Measurements from ENCODE around the gene TMEM63C. TPM values are rescaled to one million over a fixed set of nuclear protein-coding genes. Genes with fewer than 3 reads are reported as not detected.
A peak's percentile ranks its signal among the peaks of the same experiment; 100 is the strongest.

Gene TMEM63C, protein sequence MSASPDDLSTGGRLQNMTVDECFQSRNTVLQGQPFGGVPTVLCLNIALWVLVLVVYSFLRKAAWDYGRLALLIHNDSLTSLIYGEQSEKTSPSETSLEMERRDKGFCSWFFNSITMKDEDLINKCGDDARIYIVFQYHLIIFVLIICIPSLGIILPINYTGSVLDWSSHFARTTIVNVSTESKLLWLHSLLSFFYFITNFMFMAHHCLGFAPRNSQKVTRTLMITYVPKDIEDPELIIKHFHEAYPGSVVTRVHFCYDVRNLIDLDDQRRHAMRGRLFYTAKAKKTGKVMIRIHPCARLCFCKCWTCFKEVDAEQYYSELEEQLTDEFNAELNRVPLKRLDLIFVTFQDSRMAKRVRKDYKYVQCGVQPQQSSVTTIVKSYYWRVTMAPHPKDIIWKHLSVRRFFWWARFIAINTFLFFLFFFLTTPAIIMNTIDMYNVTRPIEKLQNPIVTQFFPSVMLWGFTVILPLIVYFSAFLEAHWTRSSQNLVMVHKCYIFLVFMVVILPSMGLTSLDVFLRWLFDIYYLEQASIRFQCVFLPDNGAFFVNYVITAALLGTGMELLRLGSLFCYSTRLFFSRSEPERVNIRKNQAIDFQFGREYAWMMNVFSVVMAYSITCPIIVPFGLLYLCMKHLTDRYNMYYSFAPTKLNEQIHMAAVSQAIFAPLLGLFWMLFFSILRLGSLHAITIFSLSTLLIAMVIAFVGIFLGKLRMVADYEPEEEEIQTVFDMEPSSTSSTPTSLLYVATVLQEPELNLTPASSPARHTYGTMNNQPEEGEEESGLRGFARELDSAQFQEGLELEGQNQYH
- 10 to 100 TPM; 11.4 to 37.6 (median 18.9) TPM for total RNA-seq

DNA sequence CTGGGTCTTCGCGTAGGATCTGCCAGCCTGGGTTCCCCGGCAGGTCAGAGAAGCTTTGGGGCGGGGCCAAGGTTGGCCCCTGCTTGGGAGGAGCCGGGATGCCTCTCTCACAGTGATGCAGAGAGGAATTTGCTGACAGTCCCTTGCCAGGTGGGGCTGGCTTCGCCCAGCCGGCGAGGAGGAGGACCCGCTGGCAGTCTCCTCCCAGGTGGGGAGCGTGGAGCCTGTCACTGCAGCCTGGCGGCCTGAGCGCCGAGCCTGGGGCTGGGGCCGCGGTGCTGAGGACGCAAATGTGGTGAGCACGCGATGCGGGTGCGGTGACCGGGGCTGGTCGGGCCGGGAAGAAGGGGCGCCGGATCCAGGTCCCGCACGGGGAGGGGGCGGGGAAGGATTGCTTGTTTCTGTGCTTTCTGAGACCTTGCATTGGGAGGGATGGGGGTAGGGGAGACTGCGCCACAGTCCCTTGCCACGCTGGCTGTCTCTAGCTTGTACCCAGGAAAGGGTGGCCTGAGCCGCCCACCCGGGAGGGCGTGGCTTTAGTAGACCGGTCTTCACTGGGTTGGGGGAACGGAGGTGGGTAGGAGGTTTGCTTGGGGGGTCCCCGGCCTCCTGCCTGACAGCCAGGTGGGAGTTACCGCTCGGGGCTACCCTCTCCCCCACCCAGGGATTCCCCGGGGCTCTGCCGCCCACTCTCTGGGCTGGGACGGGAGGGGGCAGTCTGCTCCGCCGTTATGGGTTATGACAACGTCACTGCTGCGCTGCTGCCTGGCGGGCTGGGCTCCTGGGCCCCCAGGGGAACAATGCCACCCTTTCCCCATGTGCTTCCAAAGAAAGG lies at the start of gene TMEM63C:
Gene TMEM63C, plus strand, starts transcription at position 196 of the 835 bp plus-strand sequence. CDS start 37,016 bp downstream, outside the sequence.
- H3K4me3 ChIP-seq (ENCODE audit: low read depth, poor library complexity, severe bottlenecking), result peak within 1 kb of the TSS; percentile 5
- 1 to 4% methylated on average over 26 to 40 of the region's 46 CpGs for WGBS, 2 donors
- intact Hi-C loops (cut with DNase I; ENCODE audit: low total_unique reads), result no loop called here
- DNase-seq (ENCODE audit: low spot score in 2 of 2), result no peak
- TF ChIP-seq, protein P1, sequence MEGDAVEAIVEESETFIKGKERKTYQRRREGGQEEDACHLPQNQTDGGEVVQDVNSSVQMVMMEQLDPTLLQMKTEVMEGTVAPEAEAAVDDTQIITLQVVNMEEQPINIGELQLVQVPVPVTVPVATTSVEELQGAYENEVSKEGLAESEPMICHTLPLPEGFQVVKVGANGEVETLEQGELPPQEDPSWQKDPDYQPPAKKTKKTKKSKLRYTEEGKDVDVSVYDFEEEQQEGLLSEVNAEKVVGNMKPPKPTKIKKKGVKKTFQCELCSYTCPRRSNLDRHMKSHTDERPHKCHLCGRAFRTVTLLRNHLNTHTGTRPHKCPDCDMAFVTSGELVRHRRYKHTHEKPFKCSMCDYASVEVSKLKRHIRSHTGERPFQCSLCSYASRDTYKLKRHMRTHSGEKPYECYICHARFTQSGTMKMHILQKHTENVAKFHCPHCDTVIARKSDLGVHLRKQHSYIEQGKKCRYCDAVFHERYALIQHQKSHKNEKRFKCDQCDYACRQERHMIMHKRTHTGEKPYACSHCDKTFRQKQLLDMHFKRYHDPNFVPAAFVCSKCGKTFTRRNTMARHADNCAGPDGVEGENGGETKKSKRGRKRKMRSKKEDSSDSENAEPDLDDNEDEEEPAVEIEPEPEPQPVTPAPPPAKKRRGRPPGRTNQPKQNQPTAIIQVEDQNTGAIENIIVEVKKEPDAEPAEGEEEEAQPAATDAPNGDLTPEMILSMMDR (IDR thresholded peaks at IDR 0.05), result no peak
- TF ChIP-seq POLR2A (IDR thresholded peaks at IDR 0.05), result no peak

GRCh38 chr14:77131871-77132486 lies 49.6 kb upstream of the TMEM63C start:
- no peak overlapping the region for H3K4me3 ChIP-seq (ENCODE audit: low read depth, poor library complexity, severe bottlenecking)
- TF ChIP-seq POLR2A (IDR thresholded peaks at IDR 0.05), result no peak
- TF ChIP-seq, protein P1 (IDR thresholded peaks at IDR 0.05), result no peak
- WGBS, 2 donors, result 74 to 84% methylated on average over 5 of the region's 5 CpGs
- DNase-seq (ENCODE audit: low spot score in 2 of 2), result peak in 1 of 2 donors; percentile 72
- intact Hi-C loops (cut with DNase I; ENCODE audit: low total_unique reads), result no loop called here

- intact Hi-C loops (cut with DNase I; ENCODE audit: low total_unique reads), result no loop called here
- WGBS, 2 donors, result 7 to 9% methylated on average over 22 of the region's 22 CpGs
- no peak overlapping the region for H3K4me3 ChIP-seq (ENCODE audit: low read depth, poor library complexity, severe bottlenecking)
- no peak for DNase-seq (ENCODE audit: low spot score in 2 of 2)
- no peak for TF ChIP-seq POLR2A (IDR thresholded peaks at IDR 0.05)
- TF ChIP-seq, protein P1 (IDR thresholded peaks at IDR 0.05), result no peak
Measured at GRCh38 chr14:77133720-77134338, 47.8 kb upstream of the TMEM63C start.

DNA sequence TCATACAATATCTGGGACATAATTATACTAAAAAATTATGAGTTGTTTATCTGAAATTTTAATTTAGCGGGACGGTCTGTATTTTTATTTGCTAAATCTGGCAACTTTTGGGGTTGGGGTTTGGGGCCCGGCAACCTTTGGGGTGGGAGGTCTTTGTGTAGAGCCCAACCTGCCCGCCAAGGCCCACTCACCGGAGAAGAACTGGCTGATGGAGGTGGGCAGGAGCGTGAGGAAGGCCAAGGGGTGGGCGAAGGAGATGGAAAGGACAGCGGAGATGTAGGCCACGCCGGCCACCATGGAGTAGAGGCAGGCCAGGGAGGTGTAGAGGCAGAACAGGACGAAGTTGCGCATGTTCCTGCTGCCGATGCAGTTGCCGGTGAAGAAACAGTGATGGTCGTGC lies 42.6 kb upstream of the TMEM63C start:
- intact Hi-C loops (cut with DNase I; ENCODE audit: low total_unique reads), result no loop called here
- 75 to 80% methylated on average over 15 of the region's 15 CpGs for WGBS, 2 donors
- no peak for DNase-seq (ENCODE audit: low spot score in 2 of 2)
- TF ChIP-seq POLR2A (IDR thresholded peaks at IDR 0.05), result no peak
- TF ChIP-seq, protein P1 (IDR thresholded peaks at IDR 0.05), result no peak
- no peak overlapping the region for H3K4me3 ChIP-seq (ENCODE audit: low read depth, poor library complexity, severe bottlenecking)
